Measurements from ENCODE around the gene PCYT2.

PCYT2 gene

GRCh38 chr17:81858967-81859905 is 52.0 kb downstream of the PCYT2 start:
- no peak for DNase-seq (ENCODE audit: low read depth)

DNA sequence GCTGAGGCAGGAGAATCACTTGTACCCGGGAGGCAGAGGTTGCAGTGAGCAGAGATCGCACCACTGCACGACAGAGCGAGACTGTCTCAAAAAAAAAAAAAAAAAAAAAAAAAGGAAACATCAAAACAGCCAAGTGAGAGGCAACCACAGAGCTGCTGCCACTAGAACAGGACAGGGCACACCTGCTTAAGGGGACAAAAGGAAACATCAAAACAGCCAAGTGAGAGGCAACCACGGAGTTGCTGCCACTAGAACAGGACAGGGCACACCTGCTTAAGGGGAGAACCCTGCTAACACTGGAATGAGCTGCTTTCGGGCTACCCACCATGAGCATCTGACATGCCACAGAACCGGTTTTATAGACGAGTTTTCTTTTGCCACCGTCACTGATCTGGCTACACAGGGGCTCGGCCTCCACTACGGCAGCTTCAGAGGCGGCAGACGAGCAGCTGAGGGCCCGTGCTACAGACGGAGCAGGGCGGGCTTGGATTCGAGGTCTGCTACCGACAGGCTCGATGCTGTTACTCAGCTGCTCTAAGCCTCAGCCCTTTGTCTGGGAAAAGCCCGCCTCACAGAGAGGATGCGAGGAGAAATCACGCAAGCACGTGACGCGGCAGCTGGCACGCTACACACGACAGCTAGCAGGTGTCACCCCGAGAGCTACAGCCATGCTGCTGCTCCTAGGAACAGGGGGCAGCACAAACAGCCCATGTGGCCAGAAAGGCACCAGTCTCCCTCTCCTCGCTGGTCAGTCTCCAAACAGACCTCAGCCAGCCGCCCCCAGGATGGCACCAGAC is 52.8 kb downstream of the PCYT2 start:
- DNase-seq (ENCODE audit: low read depth), result no peak

- no peak for DNase-seq (ENCODE audit: low read depth)
These were observed 56.0 kb downstream of the PCYT2 start for GRCh38 chr17:81854974-81855774.

DNA sequence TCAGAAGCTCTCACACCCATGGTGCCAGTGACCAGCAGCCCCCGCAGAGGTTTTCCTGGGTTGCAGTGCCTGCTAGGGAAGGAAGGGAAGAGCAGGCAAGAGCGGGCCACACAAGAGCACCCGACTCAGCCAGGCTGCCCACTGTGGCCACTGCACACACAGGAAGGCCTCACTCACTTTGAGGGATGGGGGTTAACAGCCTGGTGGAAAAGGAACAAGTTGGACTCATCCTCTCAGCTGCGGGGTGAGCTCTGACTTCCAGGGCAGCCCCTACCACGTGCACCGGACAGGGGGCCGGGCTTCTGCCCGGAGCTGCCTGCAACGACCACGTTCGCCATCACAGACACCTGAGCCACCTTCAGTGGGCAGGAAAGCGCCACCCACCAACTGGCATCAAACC is 59.0 kb downstream of the PCYT2 start:
- no peak for DNase-seq (ENCODE audit: low read depth)

- DNase-seq (ENCODE audit: low read depth), result no peak
These were observed 59.8 kb downstream of the PCYT2 start for GRCh38 chr17:81851423-81851822.
